HG02798 (cell line): ENCODE results near the gene SULT1C2.
"Not testable (repeated sequence)": the region's sequence is repeated elsewhere in the genome, so short reads cannot be mapped to it uniquely, and the experiment has no call there.

Source experiments
- ATAC-seq: cut with Tn5 transposase; IDR thresholded peaks from one replicate; pipeline ENCODE4 v1.9.1; 2021; ENCODE audit warnings: mild to moderate bottlenecking; ENCODE audit not compliant: unreplicated experiment, poor library complexity

The SULT1C2 gene

DNA sequence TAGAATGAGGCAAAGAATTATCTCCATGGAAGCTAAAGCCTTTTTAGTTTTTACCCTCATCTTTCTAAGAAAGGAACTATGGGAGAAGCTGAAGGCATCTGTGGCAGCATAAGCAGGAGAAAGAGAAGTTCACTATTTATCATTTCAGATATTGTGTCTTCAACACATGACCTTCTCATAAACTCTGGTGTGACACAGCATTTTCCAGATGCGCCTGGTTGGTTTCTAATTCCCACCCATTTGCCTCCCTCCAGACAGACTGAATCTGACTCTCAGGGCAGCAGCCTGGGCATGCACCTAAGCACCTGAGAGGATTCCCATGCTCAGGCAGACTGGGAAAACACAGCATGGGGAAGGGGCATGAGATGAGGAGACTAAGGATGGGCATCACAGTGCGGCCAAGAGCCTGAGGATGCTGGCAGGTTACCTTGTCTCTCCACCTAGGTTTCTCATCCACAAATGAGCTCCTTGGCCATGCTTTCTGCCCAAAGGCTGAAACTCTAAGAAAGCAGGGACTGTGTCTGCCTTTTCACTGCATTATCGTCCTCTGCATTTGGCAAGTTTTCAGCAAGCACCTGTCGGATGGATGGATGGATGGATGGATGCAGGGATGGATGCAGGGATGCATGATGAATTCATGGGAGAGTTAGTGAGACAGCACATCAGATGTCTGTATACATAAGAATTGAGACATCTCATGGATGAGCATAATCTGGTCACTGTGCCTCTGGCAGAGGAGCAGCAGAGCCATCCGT lies 60.3 kb downstream of the SULT1C2 start:
- ATAC-seq, result no peak

GRCh38 chr2:108349571-108349928 lies 60.9 kb downstream of the SULT1C2 start:
- no peak for ATAC-seq

DNA sequence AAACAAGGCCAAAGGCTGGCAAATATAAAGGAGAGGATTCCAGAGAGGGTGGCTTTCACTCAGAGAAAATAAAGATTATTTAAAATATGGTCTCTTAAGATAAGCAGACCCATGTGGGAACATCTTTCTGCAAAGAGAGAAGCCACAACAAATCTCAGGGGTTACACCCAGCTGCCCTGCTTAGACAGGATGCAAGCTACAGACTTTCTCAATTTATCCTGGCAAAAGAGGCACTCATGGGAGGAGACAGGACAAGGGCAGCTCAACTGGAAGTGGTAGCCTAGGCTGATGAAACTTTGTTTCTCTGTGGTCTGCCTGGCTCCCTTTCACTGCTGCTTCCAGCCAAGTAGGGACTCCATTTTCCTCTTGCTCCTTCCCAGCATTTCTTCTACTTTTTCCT lies 63.2 kb downstream of the SULT1C2 start:
- ATAC-seq, result no peak

GRCh38 chr2:108354136-108354535 lies 65.4 kb downstream of the SULT1C2 start:
- no peak for ATAC-seq

- no peak for ATAC-seq
Measured at GRCh38 chr2:108355906-108356734, 67.4 kb downstream of the SULT1C2 start.

GRCh38 chr2:108359336-108359735 lies 70.6 kb downstream of the SULT1C2 start:
- not testable (repeated sequence) for ATAC-seq
